Measurements from ENCODE around the gene PSAPL1. TPM values are rescaled to one million over a fixed set of nuclear protein-coding genes. Genes with fewer than 3 reads are reported as not detected.

PSAPL1 gene
- total RNA-seq, 1 experiment from 2014 or later: not detected

- Histone ChIP-seq H3K36me3 (ENCODE audit: insufficient read depth, low read length, poor library complexity, severe bottlenecking) (no peaks in the 10 kb centered on the region), H3K9me3 (ENCODE audit: low read depth, low read length, poor library complexity, severe bottlenecking) (no peaks in the 10 kb centered on the region), H3K27ac (ENCODE audit: low read depth, low read length, poor library complexity, severe bottlenecking) (no peak overlapping the region), H3K4me1 (ENCODE audit: insufficient read depth, low read length, poor library complexity, severe bottlenecking) (no peaks in the 10 kb centered on the region), H3K27me3 (replicated peaks; ENCODE audit: insufficient read depth, low read depth, low read length, poor library complexity) (no peaks in the 10 kb centered on the region), H3K4me3 (ENCODE audit: low read depth, low read length, poor library complexity, severe bottlenecking) (no peak overlapping the region)
- CTCF ChIA-PET: no interaction called here
- TF ChIP-seq EZH2 (IDR thresholded peaks at IDR 0.05; ENCODE audit: borderline replicate concordance, low read depth, low read length, poor library complexity, severe bottlenecking): no peak
- no peak for TF ChIP-seq CTCF (conservative IDR thresholded peaks at IDR 0.05; ENCODE audit: low read depth, low read length)
- no peak for DNase-seq (ENCODE audit: low spot score)
- BruUV-seq (replicated peaks): no TSS peak
- intact Hi-C loops (cut with micrococcal nuclease; ENCODE audit: unreplicated experiment): no loop called here
- POLR2A ChIA-PET (ENCODE audit: low non-redundant PET): no interaction called here
These were observed 24.7 kb upstream of the PSAPL1 start for GRCh38 chr4:7459471-7459870.

- TF ChIP-seq EZH2 (IDR thresholded peaks at IDR 0.05; ENCODE audit: borderline replicate concordance, low read depth, low read length, poor library complexity, severe bottlenecking) (no peak), CTCF (conservative IDR thresholded peaks at IDR 0.05; ENCODE audit: low read depth, low read length) (no peak)
- H3K9me3 ChIP-seq (ENCODE audit: low read depth, low read length, poor library complexity, severe bottlenecking): no peaks in the 10 kb centered on the region
- intact Hi-C loops (cut with micrococcal nuclease; ENCODE audit: unreplicated experiment): no loop called here
- BruUV-seq (replicated peaks): no TSS peak
- DNase-seq (ENCODE audit: low spot score): no peak
- no peaks in the 10 kb centered on the region for H3K4me1 ChIP-seq (ENCODE audit: insufficient read depth, low read length, poor library complexity, severe bottlenecking)
- H3K27me3 ChIP-seq (replicated peaks; ENCODE audit: insufficient read depth, low read depth, low read length, poor library complexity): no peaks in the 10 kb centered on the region
- H3K4me3 ChIP-seq (ENCODE audit: low read depth, low read length, poor library complexity, severe bottlenecking): no peak overlapping the region
- ChIA-PET POLR2A (ENCODE audit: low non-redundant PET) (no interaction called here), CTCF (no interaction called here)
- no peaks in the 10 kb centered on the region for H3K36me3 ChIP-seq (ENCODE audit: insufficient read depth, low read length, poor library complexity, severe bottlenecking)
- no peak overlapping the region for H3K27ac ChIP-seq (ENCODE audit: low read depth, low read length, poor library complexity, severe bottlenecking)
These were observed 23.7 kb upstream of the PSAPL1 start for GRCh38 chr4:7458477-7458876.

- Histone ChIP-seq H3K9me3 (ENCODE audit: low read depth, low read length, poor library complexity, severe bottlenecking) (no peaks in the 10 kb centered on the region), H3K4me1 (ENCODE audit: insufficient read depth, low read length, poor library complexity, severe bottlenecking) (no peaks in the 10 kb centered on the region), H3K4me3 (ENCODE audit: low read depth, low read length, poor library complexity, severe bottlenecking) (no peak overlapping the region), H3K27ac (ENCODE audit: low read depth, low read length, poor library complexity, severe bottlenecking) (no peak overlapping the region), H3K27me3 (replicated peaks; ENCODE audit: insufficient read depth, low read depth, low read length, poor library complexity) (no peaks in the 10 kb centered on the region), H3K36me3 (ENCODE audit: insufficient read depth, low read length, poor library complexity, severe bottlenecking) (no peaks in the 10 kb centered on the region)
- CTCF ChIA-PET: no interaction called here
- intact Hi-C loops (cut with micrococcal nuclease; ENCODE audit: unreplicated experiment): no loop called here
- no TSS peak for BruUV-seq (replicated peaks)
- DNase-seq (ENCODE audit: low spot score): no peak
- POLR2A ChIA-PET (ENCODE audit: low non-redundant PET): no interaction called here
- no peak for TF ChIP-seq EZH2 (IDR thresholded peaks at IDR 0.05; ENCODE audit: borderline replicate concordance, low read depth, low read length, poor library complexity, severe bottlenecking)
- no peak for TF ChIP-seq CTCF (conservative IDR thresholded peaks at IDR 0.05; ENCODE audit: low read depth, low read length)
These were observed 23.3 kb upstream of the PSAPL1 start for GRCh38 chr4:7458066-7458425.
